B cell (primary cell): ENCODE results near the gene GPR148. TPM values are rescaled to one million over a fixed set of nuclear protein-coding genes. Genes with fewer than 3 reads are reported as not detected.

ENCODE experiments used
- ATAC-seq: fragments of 200-7000 bp; cut with Tn5 transposase; one replicate; pipeline ENCODE4 v1.10.0; 2021; ENCODE audit warnings: low read depth, mild to moderate bottlenecking, moderate number of reproducible peaks, moderate library complexity
- CTCF ChIA-PET: fragments of 350-600 bp; sonication (Branson Sonifier 250); formaldehyde crosslinking; loops from one replicate; lab custom pipeline; 2021; ENCODE audit warnings: antibody characterized with exemption, inconsistent platforms; lab: Charles Lee
- POLR2A ChIA-PET: fragments of 350-600 bp; sonication (Branson Sonifier 250); formaldehyde crosslinking; loops from one replicate; lab custom pipeline; 2021; ENCODE audit warnings: antibody characterized with exemption; lab: Charles Lee
- DNase-seq: peaks from one replicate; pipeline ENCODE4 v3.0.0; 2013
- H2AFZ ChIP-seq: 2 replicates; pipeline ENCODE4 v1.6.1; 2012; ENCODE audit warnings: mild to moderate bottlenecking, low read depth, low read length; ENCODE audit not compliant: insufficient read depth, poor library complexity, severe bottlenecking
- H3K27ac ChIP-seq, 2 donors: 1 replicate in 1 of 2; 2 replicates in 1 of 2; pipeline ENCODE4 v1.5.1; 2012 to 2013; ENCODE audit warnings: low read length in 2 of 2, mild to moderate bottlenecking in 2 of 2, moderate library complexity in 1 of 2
- H3K27me3 ChIP-seq, 4 experiments: fragments of 200-600 bp in 1 of 4; sonication (generic) in 1 of 4; replicated peaks in 1 of 4; 1 replicate in 2 of 4; 2 replicates in 2 of 4; pipeline versions ENCODE4 v1.6.1 to v1.7.0; 2013 to 2016; ENCODE audit warnings: low read length in 3 of 4, mild to moderate bottlenecking in 2 of 4, mixed read lengths in 1 of 4, moderate library complexity in 1 of 4; ENCODE audit not compliant: insufficient read depth in 4 of 4, control insufficient read depth in 3 of 4; ENCODE audit errors: control extremely low read depth in 1 of 4
- H3K36me3 ChIP-seq, 2 experiments: replicated peaks in 1 of 2; 1 replicate in 1 of 2; 2 replicates in 1 of 2; pipeline versions ENCODE4 v1.6.1 to v1.7.1; 2013; ENCODE audit warnings: low read length in 1 of 2; ENCODE audit not compliant: insufficient read depth in 2 of 2, control insufficient read depth in 1 of 2; ENCODE audit errors: control extremely low read depth in 1 of 2, extremely low read depth in 1 of 2
- H3K4me1 ChIP-seq, 2 donors: fragments of 200-600 bp in 1 of 2; sonication (generic) in 1 of 2; 1 replicate in 1 of 2; 2 replicates in 1 of 2; pipeline versions ENCODE4 v1.5.1 to v1.6.1; 2013 to 2017; ENCODE audit warnings: low read length in 2 of 2; ENCODE audit not compliant: control insufficient read depth in 2 of 2, insufficient read depth in 2 of 2
- H3K4me2 ChIP-seq: replicated peaks from 2 replicates; pipeline ENCODE3; 2012; ENCODE audit warnings: mild to moderate bottlenecking, low read depth, low read length; ENCODE audit not compliant: poor library complexity, severe bottlenecking
- H3K4me3 ChIP-seq, 5 experiments: fragments of 200-600 bp in 1 of 5; sonication (generic) in 1 of 5; 1 replicate in 3 of 5; 2 replicates in 2 of 5; pipeline versions ENCODE4 v1.5.1 to v1.7.0; 2011 to 2016; ENCODE audit warnings: low read length in 4 of 5, mild to moderate bottlenecking in 4 of 5, low read depth in 2 of 5, control low read depth in 1 of 5, moderate library complexity in 1 of 5; ENCODE audit not compliant: insufficient read depth in 1 of 5; ENCODE audit errors: control extremely low read depth in 1 of 5, extremely low read depth in 1 of 5
- H3K79me2 ChIP-seq: fragments of 200-600 bp; sonication (generic); one replicate; pipeline ENCODE4 v1.6.0; 2016; ENCODE audit warnings: low read length; ENCODE audit not compliant: control insufficient read depth, insufficient read depth
- H3K9ac ChIP-seq: fragments of 200-600 bp; sonication (generic); 2 replicates; pipeline ENCODE4 v1.6.1; 2017; ENCODE audit warnings: mild to moderate bottlenecking, low read length, moderate library complexity
- H3K9me3 ChIP-seq, 3 donors: one replicate each; pipeline versions ENCODE4 v1.6.1 to v1.7.1; 2013; ENCODE audit warnings: low read length in 2 of 3; ENCODE audit not compliant: control insufficient read depth in 2 of 3, insufficient read depth in 1 of 3; ENCODE audit errors: control extremely low read depth in 1 of 3
- H4K20me1 ChIP-seq: 2 replicates; pipeline ENCODE4 v1.6.0; 2012; ENCODE audit warnings: mild to moderate bottlenecking, low read length; ENCODE audit not compliant: insufficient read depth, control insufficient read depth, poor library complexity, severe bottlenecking
- H3K27ac Mint-ChIP-seq: one replicate; pipeline ENCODE4 v1.8.0; 2021; ENCODE audit warnings: mixed read lengths
- H3K27me3 Mint-ChIP-seq: one replicate; pipeline ENCODE4 v1.8.0; 2021; ENCODE audit warnings: mixed read lengths
- H3K4me1 Mint-ChIP-seq: one replicate; pipeline ENCODE4 v1.8.0; 2021; ENCODE audit warnings: mixed read lengths
- H3K4me3 Mint-ChIP-seq: one replicate; pipeline ENCODE4 v1.8.0; 2021; ENCODE audit warnings: mixed read lengths
- H3K9me3 Mint-ChIP-seq: one replicate; pipeline ENCODE4 v1.8.0; 2022; ENCODE audit warnings: mixed read lengths; ENCODE audit not compliant: insufficient read depth
- CTCF ChIP-seq: fragments of 200-600 bp; IDR thresholded peaks from one replicate; pipeline ENCODE4 v1.8.0; 2022; ENCODE audit warnings: antibody characterized with exemption, mild to moderate bottlenecking
- EZH2 ChIP-seq: IDR thresholded peaks from 2 replicates; pipeline ENCODE4 v1.6.1; 2012; ENCODE audit warnings: borderline replicate concordance, low read depth, mild to moderate bottlenecking, moderate library complexity, low read length; ENCODE audit not compliant: insufficient read depth, poor library complexity, severe bottlenecking
- WGBS: methylation state at CpG from one replicate; pipeline ENCODE4 v1.1.5; 2013; ENCODE audit warnings: missing lambda C conversion rate; ENCODE audit not compliant: insufficient coverage; 5-methylcytosine and 5-hydroxymethylcytosine counted together
- intact Hi-C: fragments of 100-400 bp; cut with micrococcal nuclease; formaldehyde crosslinking; loops from one replicate; pipeline ENCODE4 v1.10.0; 2022
- polyA plus RNA-seq: library from polyadenylated mRNA; depleted of rRNA; stranded (reverse); fragments of >200 nt; gene quantifications from 2 replicates; pipeline ENCODE4 v1.2.3, GENCODE V29; 2012
- total RNA-seq, 2 donors: library from RNA; stranded (reverse); fragments of 120-200 nt in 1 of 2; gene quantifications; 1 replicate in 1 of 2; 2 replicates in 1 of 2; pipeline versions ENCODE4 v1.2.3 to v1.2.4, GENCODE V29; 2013 to 2022

Gene GPR148
- total and polyA plus RNA-seq, 2 donors (not counting 1 experiment from before 2014, with no cell fraction given): not detected

DNA sequence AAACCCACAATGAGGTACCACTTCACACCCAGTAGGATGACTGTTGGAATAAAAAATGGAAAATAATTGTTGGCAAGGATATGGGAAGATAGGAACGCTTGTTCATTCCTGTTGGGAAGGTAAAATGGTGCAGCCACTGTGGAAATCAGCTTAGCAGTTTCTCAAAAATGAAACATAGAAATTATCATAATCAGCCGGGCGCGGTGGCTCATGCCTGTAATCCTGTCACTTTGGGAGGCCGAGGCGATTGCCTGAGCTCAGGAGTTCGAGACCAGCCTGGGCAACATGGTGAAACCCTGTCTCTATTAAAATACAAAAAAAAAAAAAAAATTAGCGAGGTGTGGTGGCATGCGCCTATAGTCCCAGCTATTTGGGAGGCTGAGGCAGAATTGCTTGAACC, 49.9 kb downstream of the GPR148 start:
- CTCF ChIA-PET: no interaction called here
- Mint-ChIP-seq H3K27ac (no peak overlapping the region), H3K9me3 (no peaks in the 10 kb centered on the region)

More for the DNA sequence above, 49.9 kb downstream of the GPR148 start:
- H3K36me3 ChIP-seq: no peaks in the 10 kb centered on the region
- H3K4me3 Mint-ChIP-seq: no peak overlapping the region
- peaks cover 13% of the 10 kb centered on the region for H3K27me3 Mint-ChIP-seq
- intact Hi-C loops: no loop called here
- H2AFZ ChIP-seq: no peak overlapping the region
- H3K9ac ChIP-seq: no peak overlapping the region
- 83% methylated on average over 4 of the region's 9 CpGs for WGBS
- H3K4me1 ChIP-seq: no peaks in the 10 kb centered on the region
- peaks cover 0 to 3% (median 0%) of the 10 kb centered on the region in 4 experiments for H3K27me3 ChIP-seq
- H3K4me1 Mint-ChIP-seq: no peaks in the 10 kb centered on the region
- DNase-seq: no peak
- H3K27ac ChIP-seq: no peak overlapping the region
- ATAC-seq: no peak
- POLR2A ChIA-PET: no interaction called here
- no peak for TF ChIP-seq EZH2
- no peak for TF ChIP-seq CTCF
- H3K4me2 ChIP-seq: no peak overlapping the region
- H3K4me3 ChIP-seq: no peak overlapping the region
- H3K9me3 ChIP-seq: peaks cover 0 to 4% (median 0%) of the 10 kb centered on the region in 3 donors
- H4K20me1 ChIP-seq: no peaks in the 10 kb centered on the region
- H3K79me2 ChIP-seq: no peaks in the 10 kb centered on the region

Other genes with a start within 250 kb of the GPR148 start
- not detected in 2 replicates for gene POTEI, start 219.7 kb upstream of the GPR148 start, total RNA-seq
- not detected in 2 replicates for gene POTEI, start 219.7 kb upstream of the GPR148 start, polyA plus RNA-seq
- gene CFC1B, start 207.8 kb upstream of the GPR148 start, total RNA-seq: not detected in 2 replicates
- not detected in 2 replicates for gene CFC1B, start 207.8 kb upstream of the GPR148 start, polyA plus RNA-seq
- not detected in 2 replicates for gene CFC1, start 129.5 kb upstream of the GPR148 start, total RNA-seq
- not detected in 2 replicates for gene CFC1, start 129.5 kb upstream of the GPR148 start, polyA plus RNA-seq
- not detected in 2 replicates for gene POTEJ, start 117.6 kb upstream of the GPR148 start, total RNA-seq
- gene POTEJ, start 117.6 kb upstream of the GPR148 start, polyA plus RNA-seq: not detected in 2 replicates
- not detected in 2 replicates for gene AMER3, start 26.5 kb downstream of the GPR148 start, total RNA-seq
- not detected in 2 replicates for gene AMER3, start 26.5 kb downstream of the GPR148 start, polyA plus RNA-seq
- gene ARHGEF4, start 107.8 kb downstream of the GPR148 start, total RNA-seq: 1.7 and 2.1 TPM in 2 replicates
- not detected in 2 replicates for gene ARHGEF4, start 107.8 kb downstream of the GPR148 start, polyA plus RNA-seq